Adrenal gland (tissue), 5 donors: Measurements from ENCODE around the gene TENM4.

Source experiments
- POLR2A ChIP-seq, 2 donors: fragments of 450-650 bp; IDR thresholded peaks; one replicate each; pipeline ENCODE4 v1.6.1; 2017; ENCODE audit warnings: antibody characterized with exemption in 2 of 2, mild to moderate bottlenecking in 2 of 2, moderate library complexity in 1 of 2
- TF ChIP-seq, protein P1 (sequence below), 6 experiments: fragments of 450-650 bp in 4 of 6; fragments of 200-600 bp in 2 of 6; sonication (generic) in 1 of 6; IDR thresholded peaks; 1 replicate in 5 of 6; 2 replicates in 1 of 6; pipeline versions ENCODE4 v1.5.1 to v1.8.0; 2016 to 2021; ENCODE audit warnings: antibody characterized with exemption in 6 of 6, mild to moderate bottlenecking in 2 of 6, moderate library complexity in 1 of 6
- donor health status: DM: no; HTN: no; CAD: no.

DNA sequence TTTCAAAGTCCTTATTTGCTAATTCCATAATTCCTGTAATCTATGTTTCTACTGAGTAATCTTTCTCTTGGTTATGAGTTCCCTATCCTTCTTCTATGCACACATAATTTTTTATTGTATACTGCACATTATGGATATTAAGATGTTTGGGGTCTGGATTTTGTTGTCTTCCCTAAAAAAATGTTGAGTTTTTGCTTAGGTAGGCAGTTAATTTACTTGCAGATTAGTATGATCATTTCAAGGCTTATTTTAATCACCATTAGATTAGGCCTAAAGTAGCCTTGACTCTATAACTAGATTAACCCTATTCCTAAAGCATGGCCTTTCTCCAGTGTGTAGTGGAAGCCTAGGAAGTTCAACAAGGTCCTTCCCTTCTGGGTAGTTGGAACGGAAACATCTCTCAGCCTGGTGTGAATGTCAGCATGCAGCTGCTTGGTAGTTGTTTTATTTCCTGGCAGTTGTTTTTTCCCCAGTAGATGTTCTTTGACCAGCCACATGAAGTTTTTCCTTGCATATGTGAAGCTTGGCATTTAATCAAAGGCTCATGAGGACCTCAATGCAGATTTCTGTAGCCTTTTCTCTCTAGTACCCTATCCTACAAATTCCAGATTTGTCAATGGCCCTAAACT is 446.9 kb downstream of the TENM4 start:
- no peak for TF ChIP-seq POLR2A (IDR thresholded peaks at IDR 0.05)
- TF ChIP-seq, protein P1, sequence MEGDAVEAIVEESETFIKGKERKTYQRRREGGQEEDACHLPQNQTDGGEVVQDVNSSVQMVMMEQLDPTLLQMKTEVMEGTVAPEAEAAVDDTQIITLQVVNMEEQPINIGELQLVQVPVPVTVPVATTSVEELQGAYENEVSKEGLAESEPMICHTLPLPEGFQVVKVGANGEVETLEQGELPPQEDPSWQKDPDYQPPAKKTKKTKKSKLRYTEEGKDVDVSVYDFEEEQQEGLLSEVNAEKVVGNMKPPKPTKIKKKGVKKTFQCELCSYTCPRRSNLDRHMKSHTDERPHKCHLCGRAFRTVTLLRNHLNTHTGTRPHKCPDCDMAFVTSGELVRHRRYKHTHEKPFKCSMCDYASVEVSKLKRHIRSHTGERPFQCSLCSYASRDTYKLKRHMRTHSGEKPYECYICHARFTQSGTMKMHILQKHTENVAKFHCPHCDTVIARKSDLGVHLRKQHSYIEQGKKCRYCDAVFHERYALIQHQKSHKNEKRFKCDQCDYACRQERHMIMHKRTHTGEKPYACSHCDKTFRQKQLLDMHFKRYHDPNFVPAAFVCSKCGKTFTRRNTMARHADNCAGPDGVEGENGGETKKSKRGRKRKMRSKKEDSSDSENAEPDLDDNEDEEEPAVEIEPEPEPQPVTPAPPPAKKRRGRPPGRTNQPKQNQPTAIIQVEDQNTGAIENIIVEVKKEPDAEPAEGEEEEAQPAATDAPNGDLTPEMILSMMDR (IDR thresholded peaks at IDR 0.05), result no peak
